HG02571 (cell line): ENCODE data around the gene CBX3.
A peak's percentile ranks its signal among the peaks of the same experiment; 100 is the strongest.
"Not testable (repeated sequence)": the region's sequence is repeated elsewhere in the genome, so short reads cannot be mapped to it uniquely, and the experiment has no call there.

Experiments used
- ATAC-seq: cut with Tn5 transposase; IDR thresholded peaks from one replicate; pipeline ENCODE4 v1.9.1; 2021; ENCODE audit warnings: mild to moderate bottlenecking, moderate library complexity; ENCODE audit not compliant: unreplicated experiment

The CBX3 gene

DNA sequence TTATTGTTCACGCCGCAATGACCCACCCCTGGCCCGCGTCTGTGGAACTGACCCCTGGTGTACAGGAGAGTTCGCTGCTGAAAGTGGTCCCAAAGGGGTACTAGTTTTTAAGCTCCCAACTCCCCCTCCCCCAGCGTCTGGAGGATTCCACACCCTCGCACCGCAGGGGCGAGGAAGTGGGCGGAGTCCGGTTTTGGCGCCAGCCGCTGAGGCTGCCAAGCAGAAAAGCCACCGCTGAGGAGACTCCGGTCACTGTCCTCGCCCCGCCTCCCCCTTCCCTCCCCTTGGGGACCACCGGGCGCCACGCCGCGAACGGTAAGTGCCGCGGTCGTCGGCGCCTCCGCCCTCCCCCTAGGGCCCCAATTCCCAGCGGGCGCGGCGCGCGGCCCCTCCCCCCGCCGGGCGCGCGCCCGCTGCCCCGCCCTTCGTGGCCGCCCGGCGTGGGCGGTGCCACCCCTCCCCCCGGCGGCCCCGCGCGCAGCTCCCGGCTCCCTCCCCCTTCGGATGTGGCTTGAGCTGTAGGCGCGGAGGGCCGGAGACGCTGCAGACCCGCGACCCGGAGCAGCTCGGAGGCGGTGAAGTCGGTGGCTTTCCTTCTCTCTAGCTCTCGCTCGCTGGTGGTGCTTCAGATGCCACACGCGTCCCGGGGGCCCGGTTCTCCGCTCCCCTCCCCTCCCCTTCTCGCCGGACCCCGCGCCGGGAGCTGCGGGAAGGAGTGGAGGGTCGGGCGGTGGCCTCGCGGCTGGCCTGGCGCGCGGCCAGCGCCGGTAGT lies at the start of gene CBX3:
TSS of gene CBX3 (plus strand) at position 499 of the 772 bp plus-strand sequence. CDS start 1,254 bp downstream, outside the sequence.
- peak; percentile 39 for ATAC-seq

DNA sequence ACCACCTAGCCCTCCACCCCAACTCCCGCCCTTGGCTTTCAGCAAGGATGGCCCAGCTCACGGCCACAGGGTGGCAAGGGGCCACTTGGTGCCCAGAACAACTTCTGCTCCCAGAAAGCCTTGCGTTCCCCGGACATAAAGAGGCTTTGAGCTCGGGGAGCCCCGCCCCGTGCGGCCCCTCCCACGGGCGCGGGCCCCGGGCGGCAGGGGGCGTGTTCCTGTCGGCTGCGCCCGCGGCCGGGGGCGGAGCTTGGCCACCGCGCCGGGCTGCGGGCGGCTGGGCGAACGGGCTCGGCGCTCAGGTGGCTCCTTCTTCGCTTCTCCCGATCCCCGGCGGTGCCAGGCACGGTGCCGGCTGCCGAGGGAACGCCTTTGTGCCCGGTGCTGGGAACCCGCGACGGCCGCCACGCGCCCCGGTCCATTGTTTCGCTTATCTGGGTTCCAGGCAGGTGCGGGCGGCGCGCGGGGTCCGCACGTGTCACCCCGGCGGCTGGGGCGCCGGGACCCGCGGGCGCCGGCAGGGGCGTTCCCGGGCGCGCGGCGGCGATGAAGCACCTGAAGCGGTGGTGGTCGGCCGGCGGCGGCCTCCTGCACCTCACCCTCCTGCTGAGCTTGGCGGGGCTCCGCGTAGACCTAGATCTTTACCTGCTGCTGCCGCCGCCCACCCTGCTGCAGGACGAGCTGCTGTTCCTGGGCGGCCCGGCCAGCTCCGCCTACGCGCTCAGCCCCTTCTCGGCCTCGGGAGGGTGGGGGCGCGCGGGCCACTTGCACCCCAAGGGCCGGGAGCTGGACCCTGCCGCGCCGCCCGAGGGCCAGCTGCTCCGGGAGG lies 49.4 kb upstream of the CBX3 start, which contains the start of gene NFE2L3:
TSS of gene NFE2L3 (plus strand) at position 246 of the 829 bp plus-strand sequence. CDS start at position 547, 301 bp downstream.
- ATAC-seq: peak; percentile 61

DNA sequence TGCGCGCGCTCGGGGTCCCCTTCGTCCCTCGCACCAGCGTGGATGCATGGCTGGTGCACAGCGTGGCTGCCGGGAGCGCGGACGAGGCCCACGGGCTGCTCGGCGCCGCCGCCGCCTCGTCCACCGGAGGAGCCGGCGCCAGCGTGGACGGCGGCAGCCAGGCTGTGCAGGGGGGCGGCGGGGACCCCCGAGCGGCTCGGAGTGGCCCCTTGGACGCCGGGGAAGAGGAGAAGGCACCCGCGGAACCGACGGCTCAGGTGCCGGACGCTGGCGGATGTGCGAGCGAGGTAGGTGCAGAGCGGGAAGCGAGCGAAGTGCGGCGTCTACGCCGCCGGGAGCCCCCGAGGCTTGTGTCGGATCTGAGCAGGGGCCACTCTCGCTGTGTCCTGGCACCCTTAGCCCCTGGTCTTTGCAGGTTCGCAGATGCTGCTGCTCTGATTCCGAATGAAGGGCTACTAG lies 48.7 kb upstream of the CBX3 start:
- ATAC-seq: peak; percentile 14

DNA sequence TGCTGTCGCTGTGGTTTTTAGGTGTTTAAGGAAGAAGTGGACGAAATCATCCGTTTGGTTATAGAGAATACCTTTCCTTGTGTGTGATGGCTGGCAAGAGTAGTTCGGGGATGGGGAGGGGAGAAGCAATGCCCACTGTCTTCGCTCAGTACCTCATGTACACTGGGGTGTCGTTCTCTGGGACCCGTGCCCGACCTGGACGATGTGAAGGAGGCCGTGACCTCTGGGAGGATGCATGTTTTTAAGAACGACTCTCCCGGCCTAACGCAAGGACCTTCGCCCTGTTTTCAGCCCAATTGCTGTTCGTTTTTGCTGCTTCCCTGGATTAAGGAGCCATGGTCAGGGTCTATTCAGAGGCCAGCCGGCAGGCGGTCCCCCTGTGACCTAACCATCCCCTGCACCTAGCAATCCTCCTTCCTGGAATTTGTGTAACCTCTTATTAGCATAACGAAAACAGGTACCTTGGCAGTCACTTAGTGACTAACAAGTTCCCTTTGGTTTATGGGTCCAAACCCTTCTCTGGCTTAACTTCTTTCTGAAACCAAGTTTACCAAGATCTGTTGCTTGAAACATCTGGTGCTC lies 48.2 kb upstream of the CBX3 start:
- no peak for ATAC-seq

DNA sequence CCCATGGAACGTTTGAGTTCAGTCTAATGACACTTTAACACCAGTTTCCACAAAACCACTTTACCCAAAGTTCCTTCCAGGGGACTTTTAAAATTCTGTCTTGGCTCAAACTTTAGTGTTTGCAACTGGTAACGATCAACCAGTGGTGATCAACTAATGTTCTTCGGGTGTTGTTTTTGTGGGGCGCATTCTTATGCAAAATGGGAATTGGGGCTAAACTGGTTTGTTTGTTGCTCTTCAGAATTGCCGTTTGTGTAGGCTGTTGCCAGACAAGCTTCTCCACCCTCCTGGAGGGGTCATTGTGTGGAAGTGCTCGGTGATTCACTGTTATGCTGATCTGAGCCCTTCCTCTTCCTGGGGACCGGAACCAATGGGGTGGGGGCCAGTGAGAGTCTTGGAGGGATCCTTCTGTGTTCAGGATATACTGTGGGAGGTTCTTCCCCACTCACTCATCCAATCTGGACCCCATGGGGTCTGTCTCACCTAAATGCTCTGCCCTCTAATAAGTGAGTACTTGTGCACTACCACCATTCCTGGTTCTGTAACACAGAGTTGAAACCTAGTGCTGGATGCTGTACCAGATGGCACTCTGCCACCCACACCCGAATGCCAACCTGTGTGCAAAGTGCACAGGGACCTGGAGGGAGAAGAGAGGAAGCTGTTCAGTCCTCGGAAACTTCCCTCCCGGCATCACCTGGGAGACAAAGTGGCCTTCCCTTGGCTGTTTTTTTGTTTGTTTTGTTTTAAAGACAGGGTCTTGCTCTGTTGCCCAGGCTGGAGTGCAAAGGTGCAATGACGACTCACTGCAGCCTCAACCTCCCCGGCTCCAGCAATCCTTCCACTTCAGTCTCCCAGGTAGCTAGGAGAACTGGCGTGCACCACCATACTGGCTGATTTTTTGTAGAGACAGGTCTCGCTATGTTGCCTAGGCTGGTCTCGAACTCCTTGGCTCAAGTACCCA lies 47.4 kb upstream of the CBX3 start:
- no peak for ATAC-seq

DNA sequence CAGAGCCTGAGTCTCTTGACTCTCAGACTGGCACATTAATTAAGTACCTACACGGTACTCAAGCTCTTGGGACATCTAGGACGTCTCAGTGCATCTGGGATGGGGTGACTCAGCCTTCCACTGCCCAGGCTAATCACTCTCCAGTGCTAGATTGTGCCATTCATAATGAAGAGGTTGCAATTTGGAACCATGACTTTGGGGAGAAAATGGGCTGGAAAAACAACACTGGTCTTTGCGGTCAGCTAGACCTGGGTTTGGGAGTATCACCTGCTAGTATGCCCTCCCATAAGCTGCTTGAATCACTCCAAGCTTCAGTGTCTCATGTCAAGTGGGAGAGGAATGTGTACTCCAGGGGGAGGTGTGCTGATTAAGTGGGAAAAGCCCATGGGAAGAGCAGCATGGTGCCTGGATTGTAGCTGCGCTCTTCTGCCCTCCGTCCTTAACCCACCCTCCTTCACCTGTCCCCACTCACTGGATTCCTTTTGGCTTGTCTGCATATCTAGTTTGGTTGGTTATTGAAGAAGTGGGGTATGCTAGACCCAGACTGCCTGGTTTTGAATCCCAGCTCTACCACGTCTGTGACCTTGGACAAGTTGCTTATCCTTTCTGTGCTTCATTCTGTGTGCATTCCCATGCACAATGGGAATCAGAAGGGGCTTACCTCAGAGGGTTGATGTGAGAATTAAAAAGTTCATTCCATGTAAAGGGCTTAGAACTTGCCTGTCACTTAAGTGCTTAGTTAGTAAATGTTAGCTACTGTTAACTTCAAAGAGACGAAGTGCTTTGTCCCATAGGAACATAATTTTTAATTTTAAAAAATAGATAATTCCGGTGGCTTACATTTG lies 45.8 kb upstream of the CBX3 start:
- ATAC-seq: no peak

DNA sequence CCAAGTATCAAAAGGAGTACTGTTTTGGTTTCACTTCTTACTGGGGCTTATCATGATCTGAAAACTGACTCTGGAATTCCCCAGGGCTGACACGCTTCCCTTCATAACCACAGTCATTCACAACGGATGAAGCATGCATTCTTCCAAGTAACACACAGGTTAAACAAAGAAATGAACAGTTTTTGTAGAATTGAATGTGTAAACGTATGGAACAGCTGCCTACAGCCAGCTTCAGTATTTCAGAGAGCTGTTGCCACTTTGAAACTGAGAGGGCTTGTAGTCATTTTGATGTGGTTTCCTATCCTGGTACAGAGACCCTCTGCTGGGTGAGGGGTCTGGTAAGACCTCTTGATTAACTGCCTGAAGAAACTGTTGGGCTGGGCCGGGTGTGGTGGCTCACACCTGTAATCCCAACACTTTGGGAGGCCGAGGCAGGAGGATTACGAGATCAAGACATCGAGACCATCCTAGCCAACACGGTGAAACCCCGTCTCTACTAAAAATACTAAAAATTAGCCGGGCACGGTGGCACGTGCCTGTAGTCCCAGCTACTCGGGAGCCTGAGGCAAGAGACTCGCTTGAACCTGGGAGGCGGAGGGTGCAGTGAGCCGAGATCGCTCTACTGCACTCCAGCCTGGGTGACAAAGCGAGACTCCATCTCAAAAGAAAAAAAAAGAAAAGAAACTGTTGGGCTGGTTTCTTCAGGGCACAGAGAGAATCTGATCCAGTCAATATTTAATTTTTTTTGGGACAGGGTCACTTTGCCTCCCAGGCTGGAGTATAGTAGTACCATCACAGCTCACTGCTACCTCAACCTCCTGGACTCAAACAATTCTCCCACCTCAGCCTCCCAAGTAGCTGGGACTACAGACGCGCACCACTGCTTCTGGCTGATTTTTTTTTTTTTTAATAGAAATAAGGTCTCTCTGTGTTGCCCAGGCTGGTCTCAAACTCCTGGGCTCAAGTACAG lies 44.8 kb upstream of the CBX3 start:
- no peak for ATAC-seq

DNA sequence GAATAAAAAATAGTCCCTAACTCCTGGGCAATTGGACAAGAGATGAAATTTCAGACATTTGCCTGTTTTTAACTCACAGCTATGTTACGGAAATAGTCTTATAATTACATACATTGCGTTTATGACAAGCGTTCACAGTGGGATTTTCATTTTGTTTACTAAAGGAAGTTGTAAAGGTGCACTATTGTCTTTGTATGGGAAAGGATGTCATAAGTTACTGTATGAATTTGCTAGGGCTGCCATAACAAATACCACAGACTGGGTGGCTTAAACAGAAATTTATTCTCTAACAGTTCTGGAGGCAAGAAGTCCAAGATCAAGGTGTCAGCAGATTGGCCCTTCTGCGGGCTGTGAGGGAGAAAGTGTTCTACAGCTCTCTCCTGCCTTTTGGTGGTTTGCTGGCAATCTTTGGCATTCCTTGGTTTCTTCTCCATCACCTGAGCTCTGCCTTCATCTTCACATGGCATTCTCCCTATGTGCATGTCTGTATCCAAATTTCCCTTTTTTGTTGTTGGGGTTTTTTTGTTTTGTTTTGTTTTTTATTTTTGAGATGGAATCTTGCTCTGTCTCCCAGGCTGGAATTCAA lies 43.9 kb upstream of the CBX3 start:
- ATAC-seq: no peak

DNA sequence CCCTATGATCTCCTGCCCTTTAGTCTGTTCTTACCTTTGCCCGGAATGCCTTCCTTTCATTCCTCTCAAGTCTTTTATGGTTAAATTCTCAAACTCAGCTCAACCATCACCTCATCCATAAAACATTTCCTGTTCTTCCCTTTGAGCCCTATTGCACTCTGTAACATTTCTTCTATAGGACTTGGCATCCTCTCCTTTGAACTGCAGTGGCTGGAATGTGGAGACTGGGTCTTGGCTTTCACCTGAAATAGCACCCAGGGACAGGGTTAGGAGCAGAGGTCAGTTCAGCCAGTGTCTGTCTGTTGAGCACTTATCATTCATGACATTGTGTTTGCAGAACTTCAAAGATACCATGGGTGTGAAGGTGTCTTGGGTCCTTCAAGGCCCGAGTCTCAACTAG lies 42.3 kb upstream of the CBX3 start:
- no peak for ATAC-seq

DNA sequence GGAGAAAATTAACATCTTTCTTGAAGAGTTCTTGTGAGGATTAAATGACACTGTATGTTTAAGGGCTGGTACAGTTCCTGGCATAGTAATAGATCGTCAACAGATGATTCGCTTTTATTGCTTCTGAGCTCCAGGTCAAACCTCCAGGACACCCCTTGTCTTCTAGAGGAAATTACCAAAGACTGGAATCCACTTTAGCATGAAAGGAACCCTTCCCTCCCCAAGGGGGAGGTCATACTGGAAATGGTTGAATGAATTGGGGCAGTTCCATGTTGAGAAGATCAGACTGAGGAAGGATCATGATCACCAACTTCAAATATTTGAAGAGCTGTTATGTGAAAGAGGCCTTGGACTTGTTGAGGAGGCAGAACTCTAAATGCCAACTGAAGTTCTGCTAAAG lies 40.6 kb upstream of the CBX3 start:
- ATAC-seq: no peak

DNA sequence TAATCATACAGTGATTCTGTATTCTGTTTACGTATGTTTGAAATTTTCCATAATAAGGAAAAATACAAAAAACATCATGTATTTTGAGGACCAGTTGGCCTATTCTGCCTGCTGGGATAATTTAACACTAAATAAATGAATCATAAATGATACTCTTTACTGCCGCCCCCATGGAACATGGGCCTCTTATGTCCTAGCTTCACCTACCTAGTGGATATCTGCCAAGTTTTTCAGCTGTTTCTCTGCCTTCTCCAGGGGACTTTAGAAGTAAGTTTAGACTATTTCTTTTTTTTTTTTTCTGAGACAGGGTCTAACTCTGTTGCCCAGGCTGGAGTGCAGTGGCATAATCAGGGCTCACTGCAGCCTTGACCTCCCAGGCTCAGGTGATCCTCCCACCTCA lies 39.1 kb upstream of the CBX3 start:
- no peak for ATAC-seq

DNA sequence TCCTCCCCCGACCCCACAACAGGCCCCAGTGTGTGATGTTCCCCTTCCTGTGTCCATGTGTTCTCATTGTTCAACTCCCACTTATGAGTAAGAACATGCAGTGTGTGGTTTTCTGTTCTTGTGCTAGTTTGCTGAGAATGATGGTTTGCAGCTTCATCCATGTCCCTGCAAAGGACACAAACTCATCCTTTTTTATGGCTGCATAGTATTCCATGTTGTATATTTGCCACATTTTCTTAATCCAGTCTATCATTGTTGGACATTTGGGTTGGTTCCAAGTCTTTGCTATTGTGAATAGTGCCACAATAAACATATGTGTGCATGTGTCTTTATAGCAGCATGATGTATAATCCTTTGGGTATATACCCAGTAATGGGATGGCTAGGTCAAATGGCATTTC lies 37.7 kb upstream of the CBX3 start:
- ATAC-seq: not testable (repeated sequence)

DNA sequence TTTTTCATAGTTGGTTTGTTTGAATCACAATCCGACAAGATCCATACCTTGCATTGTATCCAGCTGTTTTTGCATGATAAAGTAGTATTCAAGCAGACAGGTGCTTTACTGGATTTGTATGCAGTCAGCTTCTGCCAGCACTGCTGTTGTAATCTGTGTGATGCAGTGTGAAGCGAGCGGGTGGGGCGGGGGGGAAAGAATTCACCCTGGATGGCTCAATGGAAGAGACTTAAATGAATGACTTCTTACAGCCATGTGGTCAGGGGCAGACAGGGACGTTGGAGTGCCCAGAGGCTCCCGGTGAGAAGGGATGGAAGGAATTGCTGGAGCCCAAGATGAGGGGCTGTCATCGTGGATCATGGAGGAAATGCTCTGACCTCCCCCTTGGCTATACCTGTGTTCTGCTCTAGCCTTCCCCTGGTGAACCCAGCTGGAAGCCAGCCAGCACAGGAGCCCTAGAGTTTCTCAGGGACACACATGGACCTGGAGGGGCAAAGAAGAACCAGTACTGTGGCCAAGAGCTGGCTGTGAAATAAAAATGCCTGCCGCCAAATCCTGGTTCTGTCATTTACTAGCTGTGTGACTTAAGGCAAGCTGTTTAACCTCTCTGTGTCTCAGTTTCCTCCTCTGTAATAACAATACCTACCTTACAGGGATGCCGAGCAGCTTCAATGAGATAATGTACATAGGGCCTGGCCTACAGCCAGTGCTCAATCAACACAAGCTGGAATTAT lies 35.4 kb upstream of the CBX3 start:
- ATAC-seq: no peak

DNA sequence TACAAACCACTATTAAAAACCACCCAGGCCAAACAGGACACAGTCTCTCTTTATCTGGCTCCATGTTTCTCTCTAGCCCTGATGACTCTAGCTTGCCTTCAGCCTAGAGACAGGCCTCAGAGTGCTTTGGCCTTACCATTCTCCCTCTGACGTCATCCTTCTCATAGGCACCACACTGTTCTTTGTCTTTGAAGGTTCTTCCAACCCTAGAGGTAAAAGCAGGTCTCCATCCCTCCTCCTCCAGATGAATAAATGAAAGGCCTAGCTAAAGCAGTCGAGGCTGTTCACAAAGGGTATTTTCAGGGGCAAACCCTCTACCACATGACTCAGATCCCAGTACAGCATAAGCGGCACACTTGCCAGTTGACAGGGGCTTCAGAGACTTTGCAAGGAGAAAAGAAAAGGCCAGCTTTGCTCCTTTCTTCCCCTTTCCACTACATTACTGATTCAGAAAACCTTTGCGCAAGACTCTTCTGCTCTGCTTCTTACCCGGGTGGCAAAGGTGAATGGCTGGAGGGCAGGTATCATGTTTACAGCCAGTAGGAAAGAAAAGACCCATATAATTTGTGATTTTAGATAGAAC lies 34.8 kb upstream of the CBX3 start:
- ATAC-seq: no peak

DNA sequence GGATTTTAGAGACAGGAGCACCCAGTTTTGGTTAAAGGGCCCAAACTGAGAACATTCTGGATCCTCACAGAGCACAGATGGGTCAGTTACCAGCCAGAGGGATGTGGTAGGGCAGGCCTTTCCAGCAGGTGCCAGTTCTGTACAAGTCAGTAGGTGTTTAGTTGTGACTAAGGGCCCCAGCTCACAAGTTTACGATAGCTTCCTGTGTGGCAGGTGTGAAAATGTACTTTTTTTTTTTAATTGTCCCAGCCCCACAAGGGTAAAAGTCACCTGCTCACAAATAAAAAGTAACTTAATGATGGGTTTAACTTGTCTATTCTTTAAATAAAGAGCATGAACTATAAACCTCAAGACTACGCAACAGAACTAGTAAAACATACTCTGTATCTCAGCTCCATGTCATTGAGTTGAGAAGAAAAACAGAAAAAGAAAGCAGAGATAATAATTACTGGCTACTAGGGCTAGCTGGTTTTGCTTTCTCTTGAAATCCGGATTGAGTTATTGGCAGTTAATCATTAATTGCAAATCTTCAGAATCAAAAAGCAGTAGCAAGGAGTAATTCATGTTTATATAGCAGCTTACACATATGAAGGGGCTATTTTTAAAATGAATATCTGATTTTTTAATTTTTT lies 34.1 kb upstream of the CBX3 start:
- ATAC-seq: peak; percentile 74

DNA sequence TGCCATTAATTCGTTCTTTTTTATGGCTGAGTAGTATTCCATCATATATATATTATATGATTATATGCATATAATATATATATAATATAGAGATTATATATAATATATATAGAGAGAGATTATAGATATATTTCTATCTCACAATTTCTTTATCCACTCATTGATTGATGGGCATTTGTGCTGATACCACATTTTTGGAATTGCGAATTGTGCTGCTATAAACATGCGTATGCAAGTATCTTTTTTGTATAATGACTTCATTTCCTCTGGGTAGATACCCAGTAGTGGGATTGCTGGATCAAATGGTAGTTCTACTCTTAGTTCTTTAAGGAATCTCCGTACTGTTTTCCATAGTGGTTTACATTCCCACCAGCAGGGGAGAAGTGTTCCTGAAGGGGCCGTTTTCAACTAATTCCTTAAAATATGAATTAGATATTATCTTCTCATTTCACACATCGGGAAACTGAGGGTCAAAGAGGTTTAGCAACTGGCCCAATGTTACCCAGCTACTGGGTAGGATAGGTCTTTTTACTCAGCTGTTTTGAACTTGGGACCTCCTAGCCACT lies 33.0 kb upstream of the CBX3 start:
- no peak for ATAC-seq
